HuH-7 (cell line): ENCODE results near the gene SLC23A1.
A peak's percentile ranks its signal among the peaks of the same experiment; 100 is the strongest.

Source experiments
- DNase-seq: peaks from one replicate; pipeline ENCODE4 v3.0.0; 2011; ENCODE audit warnings: low spot score

The SLC23A1 gene

DNA sequence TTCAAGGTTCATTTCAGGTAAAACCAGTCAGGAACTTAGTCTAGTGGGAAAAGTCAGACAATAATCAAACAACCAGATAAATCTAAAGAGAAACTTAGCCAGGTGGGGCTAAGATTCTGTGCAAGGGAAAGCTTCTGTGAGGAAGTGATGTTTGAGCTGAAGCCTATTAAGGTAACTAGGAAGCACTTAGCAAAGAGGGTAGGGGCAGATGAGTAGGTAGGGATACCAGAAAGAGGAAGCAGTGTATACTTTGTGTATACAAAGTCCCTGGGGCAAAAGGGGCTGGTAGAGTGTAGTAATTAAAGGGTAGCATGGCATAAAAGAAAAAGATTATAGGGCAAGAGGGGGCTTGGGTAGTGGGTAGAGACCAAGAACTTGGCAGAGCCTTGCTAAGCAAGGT lies 24.4 kb upstream of the SLC23A1 start:
- no peak for DNase-seq

DNA sequence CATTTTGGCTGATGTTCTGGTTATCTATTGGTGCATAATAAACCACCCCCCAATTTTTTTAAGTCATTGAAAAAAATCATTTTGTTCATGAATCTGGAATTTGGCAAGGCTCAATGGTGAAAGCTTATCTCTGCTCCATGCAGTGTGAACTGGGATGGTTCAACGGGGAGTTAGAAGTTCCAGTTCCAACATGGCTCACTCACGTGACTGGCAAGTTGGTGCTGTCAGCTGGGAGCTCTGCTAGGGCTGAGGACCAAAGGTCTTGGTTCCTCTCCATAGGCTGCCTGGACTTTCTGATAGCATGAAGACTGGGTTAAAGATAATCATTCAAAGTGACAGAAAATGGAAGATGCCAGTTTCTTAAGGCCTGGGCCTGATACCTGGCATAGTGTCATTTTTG lies 23.9 kb upstream of the SLC23A1 start:
- no peak for DNase-seq

DNA sequence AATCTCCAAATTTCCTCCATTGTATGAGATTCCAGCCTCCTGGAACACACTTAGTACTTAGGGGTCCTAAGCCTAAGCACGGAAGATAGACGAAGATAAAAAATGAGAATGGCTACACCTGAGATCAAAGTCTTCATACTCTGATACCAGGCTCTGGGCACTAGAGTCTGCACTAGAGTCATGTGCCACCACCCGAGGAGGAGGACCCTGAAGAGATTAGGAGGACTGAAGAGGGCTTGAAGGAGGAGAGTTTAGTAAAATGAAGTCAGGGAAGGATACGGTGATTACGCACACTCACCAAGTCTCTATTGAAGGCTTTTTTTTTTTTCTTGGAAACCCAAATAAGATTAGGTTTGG lies 21.4 kb upstream of the SLC23A1 start:
- DNase-seq = no peak

DNA sequence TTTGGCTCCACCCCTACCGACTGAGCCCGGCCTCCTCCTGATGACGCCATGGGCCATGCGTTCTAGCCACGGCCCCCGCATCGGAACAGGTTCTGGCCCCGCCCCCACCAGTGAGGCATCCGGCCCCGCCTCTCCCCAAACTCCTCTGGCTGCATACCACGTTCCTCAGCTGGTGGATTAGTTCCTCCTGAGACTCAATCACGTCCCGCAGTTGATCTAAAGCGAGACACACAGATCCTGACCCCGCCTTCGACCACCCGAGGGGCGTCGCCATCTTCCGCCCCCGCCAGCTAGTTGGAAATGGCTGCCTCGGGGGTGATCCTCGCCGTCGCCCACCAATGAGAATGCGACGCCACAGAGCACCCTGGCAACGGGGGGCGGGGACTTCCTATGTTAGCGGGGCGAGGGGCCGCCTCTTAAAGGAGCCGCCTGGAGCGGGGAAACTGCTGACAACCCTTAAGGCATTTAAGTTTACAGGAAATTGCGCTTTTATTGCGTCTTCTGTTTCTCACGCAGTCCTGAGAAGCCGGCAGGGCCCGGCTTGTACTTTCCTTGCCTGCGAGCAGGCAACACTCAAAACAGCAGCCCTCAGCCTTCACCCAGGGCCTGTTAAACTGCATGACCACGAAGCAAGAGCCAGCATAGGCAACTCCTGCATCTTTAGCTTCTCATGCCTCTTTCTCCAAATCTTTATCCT lies 20.8 kb upstream of the SLC23A1 start, which contains the start of gene SPATA24:
Gene SPATA24 (minus strand): TSS at position 303 of the 697 bp plus-strand sequence. CDS start 29 bp downstream, at position 274.
- peak; percentile 94 for DNase-seq

DNA sequence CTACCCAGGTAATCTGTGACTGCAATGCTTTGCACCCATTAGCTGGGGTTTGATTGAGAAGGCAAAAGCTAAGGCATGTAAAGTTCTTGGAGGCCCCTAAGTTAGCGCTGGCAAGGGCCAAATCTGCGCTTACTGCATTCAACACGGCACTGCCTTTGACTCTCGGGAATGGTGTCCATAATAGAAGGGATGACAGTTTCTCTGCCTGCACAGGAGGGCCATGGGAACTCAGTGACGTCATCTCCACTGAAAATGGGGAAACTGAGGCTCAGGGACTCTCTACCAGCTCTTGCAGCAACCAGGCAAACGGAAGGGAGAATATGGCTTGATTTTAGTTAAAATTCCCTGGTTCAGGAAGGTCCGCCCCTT lies 20.3 kb upstream of the SLC23A1 start:
- DNase-seq = no peak

DNA sequence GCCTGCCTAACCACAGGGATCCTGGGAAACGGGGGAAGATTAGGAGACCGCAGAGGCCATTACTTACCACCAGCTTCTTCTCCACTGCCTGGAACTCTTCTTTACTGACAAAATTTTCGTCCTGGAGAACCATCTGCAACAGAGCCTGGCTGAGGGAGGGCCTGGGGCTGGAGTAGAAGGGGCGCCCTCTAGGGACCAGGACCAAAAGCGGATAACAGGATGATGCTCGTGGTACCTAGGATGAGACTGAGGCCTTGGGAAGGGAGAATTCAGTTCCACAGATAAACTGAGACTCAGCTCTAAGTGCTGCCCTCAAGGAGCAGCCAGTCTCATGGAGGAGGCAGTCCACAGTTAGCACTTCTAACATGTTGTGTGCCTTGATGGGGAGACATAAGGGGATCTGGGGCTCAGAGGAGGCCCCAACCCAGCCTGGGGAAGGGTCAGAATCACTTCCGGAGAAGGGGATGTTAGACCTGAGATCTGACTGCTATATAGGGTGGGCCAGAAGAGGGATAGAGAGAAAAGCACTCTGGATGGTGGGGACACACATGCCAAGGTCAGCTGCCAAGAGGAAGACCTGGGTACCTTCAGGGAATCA lies 19.6 kb upstream of the SLC23A1 start:
- peak; percentile 77 for DNase-seq

DNA sequence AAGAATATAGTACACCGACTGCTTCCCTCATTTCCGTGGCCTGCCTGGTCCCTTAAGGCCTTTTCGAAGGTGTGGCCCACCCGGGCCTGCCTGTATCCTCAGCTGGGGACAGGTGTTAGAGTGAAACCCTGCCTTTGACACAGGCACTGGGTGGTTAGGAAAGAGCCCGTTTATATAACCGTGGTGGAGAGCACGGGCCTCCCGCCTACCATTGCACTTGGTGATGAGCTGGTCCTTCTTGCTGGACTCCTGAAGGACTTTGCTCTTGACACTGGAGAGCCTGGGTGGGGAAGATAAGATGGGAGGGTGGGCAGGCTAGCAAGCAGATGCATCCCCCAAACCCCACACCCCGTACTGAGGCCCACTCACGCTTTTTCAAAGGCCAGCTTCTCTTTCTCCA lies 18.4 kb upstream of the SLC23A1 start:
- DNase-seq = no peak

DNA sequence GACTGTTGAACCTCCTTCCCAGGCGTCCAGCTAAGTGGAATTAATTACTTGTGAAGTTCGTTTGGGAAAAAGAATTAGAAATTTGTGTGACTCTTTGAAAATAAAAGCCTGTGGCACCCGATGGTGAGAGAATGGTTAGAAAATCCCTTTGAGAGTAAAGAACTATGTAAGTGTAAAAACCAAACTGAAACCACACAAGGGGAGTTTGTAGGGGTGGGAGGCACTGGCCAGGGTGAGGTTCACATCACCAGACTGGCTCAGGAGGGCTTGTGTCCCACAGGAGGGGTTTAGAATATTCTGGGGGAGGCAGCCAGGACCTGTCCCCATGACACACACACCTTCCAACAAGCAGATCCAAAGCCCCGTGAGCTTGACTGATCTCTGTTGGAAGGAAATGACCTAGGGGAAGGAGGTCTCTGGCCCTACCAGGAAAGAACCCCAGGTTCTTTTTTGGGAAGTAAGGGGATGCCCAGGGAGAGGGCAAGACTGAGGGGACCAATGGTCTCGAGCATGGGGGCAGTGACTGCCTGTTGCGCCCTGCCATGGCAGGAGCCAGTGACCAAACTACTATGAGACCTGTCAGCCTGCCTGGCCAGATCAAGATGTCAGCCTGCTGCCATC lies 16.5 kb upstream of the SLC23A1 start:
- no peak for DNase-seq

DNA sequence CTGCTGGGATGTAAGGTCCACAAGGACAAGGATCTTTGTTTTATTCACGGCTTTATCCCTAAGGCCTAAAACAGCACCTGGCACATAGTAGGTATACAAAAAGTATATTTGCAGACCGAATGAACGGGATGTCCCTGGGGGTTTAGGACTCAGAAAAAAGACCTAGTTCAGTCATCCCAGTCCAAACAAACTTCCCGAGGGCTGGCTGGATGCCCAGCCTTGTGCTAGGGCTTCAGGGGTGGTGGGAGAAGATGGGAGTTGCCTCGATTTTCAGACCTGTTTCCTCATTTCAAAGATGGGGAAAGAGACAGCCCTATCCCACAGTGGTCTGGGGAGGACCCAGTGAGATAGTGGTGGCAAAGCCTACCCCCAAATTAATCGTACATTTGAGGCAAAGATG lies 14.8 kb upstream of the SLC23A1 start:
- no peak for DNase-seq

DNA sequence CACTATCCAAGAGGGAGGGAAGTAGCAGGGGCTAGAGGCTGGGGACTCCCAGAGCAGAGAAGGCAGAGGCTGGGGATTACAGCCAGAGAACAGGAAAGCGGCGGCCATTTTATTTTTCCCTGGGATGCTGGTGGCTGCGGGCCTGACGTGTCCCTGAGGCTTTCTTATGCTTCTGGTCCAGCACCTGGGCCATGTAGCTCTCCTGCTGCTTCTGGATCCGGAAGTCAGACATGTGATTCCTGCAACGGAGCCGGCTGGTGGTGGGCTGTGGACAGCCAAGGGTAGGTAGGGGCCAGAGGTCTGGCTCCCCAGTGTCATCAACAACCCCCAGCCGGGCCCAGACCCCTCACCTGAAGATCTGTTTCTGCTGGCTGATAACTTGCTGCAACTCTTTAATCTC lies 13.6 kb upstream of the SLC23A1 start:
- no peak for DNase-seq

DNA sequence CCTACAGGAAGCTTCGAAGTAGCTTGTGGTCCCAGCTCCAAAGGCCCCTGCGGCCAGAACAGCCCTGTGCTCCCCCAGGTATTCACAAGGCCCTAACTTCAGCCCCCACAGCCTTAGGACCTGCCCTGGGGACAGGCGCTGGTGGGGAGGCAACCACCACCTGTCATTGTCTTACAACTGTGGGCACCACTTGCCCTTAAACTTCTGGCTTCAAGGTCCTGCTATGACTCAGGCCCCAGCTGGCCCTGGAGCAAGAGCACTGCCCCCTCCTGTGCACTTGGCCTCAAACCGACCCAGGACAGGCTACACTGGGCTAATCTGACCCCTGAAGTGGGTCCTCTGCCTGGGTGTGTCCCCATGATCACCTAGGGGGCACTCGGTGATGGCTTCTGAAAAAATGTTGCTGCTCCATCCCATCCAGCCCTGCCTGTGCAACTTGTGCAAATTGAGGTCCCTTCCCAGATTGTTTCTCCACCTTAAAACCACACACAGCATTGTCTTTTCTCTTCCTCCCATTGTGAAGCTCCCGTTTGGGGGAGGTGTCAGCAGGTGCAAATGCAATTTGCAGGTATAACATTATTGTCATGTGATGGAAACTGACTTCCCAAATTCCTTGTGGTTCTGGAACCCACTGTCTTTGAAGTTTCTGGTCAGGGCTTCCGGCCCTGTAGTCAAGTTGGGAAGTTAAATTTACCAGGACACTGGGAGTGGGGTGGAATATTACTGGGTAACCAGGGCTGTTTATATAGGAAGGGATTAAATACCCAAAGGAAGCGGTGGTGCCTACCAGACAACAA lies 12.9 kb upstream of the SLC23A1 start:
- no peak for DNase-seq

DNA sequence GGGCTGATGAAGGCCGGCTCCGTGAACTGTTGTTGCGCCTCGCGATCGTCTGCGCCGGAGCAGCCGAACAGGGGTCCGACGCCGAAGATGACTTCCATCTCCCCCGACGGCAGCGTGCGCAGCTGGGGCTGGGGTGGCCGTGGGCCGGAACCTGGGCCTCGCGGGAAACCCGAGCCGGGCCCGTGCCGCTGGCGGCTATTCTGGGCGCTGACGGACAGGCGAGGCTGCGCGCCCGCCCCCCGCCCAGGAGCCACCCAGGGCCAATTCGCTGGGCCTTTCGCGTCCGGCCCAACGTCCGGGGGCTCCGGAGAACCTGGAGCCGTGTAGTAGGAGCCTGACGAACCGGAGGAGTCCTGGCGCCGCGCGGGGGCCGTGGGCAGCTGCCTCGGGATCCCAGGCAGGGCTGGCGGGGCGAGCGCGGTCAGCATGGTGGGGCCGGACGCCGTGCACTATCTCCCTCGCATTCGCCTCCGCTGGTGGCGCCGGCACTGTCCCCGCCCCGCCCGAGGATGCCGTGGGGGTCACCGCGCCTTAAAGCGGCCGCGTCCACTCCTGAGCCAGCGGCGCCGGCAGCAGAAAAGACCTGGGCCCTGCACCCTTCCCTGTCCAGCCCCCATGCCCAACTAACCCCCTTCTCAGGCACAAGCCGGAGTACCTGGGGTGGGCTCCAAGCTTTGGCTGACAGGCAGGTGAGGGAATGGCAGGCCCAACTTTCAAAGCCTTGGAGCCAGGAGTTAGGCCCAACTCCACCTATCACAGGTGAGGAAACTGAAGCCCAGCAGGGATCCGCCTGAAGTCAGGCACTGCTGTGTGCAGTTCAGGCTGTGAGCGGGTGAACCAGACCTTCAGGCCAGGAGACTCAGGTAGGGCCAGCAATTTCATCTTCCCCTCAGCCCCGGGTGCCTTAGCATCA lies 11.8 kb upstream of the SLC23A1 start, which contains the start of gene PROB1:
Gene PROB1 (minus strand): TSS at position 451 of the 913 bp plus-strand sequence. CDS start 23 bp downstream, at position 428.
- DNase-seq = no peak

DNA sequence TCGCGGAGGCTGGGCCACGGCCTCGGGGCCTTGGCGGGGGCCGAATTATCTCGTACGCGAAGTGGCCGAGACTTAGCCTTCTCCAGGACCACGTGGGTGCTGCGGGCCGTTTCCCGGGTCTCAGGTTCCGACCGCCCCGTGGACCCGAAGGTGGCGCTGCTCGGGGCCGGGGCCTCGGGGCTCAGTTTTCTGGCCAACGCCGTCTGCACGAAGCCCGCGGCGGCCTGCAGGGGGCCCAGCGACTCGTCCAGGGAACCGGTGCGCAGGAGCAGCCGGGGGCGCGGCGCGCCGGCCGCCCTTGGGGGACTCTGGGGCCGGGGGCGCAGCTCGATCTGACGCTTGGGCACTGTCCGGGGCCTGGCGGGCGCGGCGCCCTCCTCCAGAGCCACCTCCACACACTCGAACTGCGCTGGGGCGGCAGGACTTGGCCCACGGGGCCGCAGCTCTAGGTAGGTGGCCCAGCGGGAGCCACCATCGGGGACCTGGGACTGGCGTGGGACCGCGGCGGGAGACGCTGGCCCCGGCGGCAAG lies 11.1 kb upstream of the SLC23A1 start:
- no peak for DNase-seq

DNA sequence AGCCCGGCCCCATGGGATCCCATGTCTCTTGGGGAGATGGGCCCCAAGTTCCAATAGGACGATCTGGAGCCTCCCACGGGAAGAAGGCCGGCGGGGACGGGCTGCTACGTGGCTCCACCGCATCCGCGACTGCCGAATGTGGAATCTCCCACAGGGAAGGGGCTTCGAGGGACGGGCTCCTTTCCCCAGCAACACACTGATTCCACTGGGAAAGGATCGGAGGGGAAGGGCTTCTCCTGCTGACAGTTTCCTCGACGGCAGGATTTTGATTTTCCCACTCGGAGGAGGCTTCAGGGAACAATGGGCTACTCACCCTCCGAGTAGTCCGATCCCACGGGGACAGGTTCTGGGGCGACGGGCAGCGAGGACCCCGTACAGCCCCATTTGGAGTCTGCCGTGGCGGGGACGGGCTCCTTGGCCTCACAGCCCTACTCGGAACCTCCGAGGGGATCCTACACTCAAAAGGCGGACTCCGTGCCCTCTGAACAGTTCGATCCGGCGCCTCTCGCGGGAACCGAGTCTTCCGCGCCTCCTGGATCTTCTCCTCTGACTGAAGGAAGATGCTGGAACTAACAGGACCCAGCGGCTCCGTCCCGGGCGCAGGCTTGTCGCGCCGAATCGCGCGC lies 10.5 kb upstream of the SLC23A1 start:
- no peak for DNase-seq

DNA sequence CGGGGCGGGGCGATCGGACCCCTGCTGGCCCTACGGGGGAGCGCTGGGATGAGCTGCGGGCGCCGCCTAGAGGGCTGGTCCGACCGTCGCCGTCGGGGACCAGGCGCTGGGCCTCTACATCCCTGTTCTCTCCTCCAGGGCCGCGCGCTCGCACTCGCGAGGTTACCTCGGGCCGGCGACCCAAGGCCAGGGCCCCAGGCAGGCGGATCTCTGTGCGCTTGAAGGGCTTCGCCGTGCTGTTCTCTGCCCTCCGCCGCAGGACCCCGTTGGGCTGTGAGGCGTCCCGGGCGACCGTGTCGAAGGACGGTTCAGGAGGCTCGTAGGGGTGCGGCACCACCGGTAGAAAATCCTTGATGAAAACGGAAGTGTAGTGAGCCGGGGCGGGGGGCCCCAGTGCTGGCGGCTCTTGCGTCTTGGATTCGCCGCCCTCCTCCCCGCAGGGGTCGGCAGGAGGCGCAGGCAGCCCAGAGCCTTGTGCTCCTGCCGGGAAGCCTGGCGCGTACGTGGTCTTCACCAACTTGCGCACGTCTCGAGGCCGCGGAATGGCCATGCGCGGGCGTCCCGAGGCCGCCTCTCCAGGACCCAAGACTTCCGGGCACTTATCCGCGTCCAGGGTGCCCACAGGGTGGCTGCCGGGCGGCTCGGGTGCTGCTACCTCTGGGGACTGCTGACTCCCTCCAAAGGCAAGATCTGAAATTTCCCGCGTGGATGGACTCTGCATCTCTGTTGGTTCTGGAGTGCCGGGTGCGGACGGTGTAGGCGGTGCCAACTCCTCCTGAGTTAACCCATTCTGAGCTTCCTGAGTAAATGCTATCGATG lies 9.8 kb upstream of the SLC23A1 start:
- DNase-seq = peak; percentile 97

DNA sequence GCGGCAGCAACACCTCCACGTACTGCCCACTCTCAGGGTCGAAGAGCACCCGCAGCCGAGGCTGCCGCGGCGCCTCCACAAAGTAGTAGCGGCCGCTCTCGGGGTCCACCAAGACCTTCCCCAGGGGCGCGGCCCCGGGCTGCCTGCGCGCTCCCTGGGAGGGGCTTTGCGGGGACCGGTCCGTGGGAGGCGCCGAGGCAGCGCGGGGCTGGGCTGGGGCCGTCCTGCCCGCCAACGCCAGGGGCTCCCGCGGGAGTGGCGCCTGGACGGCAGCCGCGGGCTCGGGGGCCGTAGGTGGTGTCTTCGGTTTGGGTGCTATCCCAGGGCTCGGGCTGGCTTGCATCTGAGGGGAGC lies 9.2 kb upstream of the SLC23A1 start:
- no peak for DNase-seq

DNA sequence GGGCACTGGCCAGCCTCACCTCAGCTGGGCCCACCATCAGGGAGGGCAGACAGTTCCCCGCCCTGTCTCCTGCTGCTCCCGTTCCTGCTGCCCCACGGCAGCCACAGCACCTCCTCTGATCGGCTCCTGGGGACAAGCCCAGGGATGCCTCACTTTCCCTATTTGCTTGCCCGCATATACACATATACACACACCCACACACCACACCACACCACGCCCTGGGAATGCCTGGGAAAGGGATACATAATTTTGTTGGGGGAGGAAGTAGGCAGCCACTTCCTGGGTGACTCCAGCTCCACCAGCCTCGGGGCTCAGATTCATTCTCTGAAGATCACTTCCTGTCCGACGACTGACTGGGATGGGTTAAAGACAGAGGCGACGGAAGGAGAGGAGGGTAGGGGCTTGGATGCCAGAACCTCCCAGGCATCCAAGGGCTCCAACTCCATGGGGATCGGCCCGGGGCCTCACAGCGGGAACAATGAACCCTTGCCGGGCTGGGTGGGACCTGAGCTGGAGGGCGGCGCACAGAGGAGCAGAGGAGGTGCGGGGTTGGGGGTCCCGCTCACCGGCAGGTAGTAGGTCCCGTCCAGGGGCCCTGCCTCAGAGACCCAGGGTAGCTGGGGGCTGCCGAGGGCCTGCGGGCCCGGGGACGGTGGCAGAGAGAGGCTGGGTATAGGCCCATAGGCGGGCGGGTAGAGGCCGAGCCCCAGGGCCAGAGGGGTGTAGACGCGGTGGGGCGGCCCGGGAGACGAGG lies 8.7 kb upstream of the SLC23A1 start:
- no peak for DNase-seq

DNA sequence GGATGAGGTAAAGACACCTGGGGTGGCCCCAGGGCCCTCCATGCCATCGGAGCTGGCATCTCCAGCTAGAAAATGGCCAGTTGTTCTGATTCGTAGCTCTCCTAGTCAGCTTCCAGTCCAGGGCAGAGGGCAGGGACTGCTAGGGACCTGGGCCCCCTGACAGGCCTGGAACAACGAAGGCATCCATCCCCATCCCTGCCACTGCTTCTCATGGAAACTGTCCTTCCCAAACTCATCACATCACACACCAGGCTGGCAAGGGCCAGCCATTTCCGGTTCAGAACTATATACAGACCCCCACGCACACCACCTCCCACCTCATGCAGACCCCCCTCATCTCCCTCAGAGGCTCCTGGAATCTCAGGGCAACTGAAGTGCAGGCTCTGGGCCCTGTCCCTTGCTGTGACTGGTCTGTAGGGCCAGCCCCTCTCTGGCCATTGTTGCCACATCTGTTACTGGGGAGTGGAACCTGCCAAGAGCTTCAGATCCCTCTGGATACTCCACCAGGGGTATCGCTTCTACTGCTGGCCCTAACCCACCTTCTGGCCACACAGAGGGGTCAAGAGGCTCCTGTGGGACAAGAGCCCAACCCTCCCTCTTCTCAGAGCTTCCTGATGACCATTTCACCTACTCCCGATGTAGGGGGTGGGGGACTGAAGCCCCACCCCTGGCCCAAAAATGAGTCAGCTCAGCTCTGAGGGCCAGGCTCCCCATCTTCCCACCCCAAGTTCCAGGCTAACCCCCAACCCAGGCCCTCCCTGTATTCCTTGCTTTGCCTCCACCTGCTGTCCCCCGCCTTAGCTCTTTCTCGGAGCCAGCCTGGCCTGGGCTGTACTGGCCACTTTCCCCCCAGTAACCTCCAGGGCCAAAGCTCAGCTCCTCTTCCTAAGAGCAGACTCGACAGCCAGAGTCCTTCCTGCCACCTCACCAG lies 7.8 kb upstream of the SLC23A1 start:
- DNase-seq = no peak
